H1 (cell line): ENCODE measurements around the gene GDPD1. TPM values are rescaled to one million over a fixed set of nuclear protein-coding genes. Genes with fewer than 3 reads are reported as not detected.

Experiments used
- CTCF ChIA-PET: fragments of 300-600 bp; sonication (Branson Sonifier 250); formaldehyde crosslinking; loops from one replicate; lab custom pipeline; 2021; ENCODE audit not compliant: partially characterized antibody; lab: Charles Lee
- POLR2A ChIA-PET: fragments of 300-600 bp; sonication (Branson Sonifier 250); formaldehyde crosslinking; loops from one replicate; lab custom pipeline; 2021; ENCODE audit warnings: inconsistent platforms; ENCODE audit not compliant: partially characterized antibody; lab: Charles Lee
- DNase-seq, 2 experiments: peaks; one replicate each; pipeline versions ENCODE4 v3.0.0 to v3.0.0-alpha.2; 2010 to 2022; ENCODE audit warnings: low spot score in 2 of 2, low read depth in 1 of 2, mixed read lengths in 1 of 2
- FAIRE-seq: peaks from 2 replicates; lab custom pipeline; 2011; peaks lifted over from hg19 to GRCh38; lab: Jason Lieb, UNC
- H2AFZ ChIP-seq: 2 replicates; pipeline ENCODE4 v1.8.1; 2012; ENCODE audit warnings: low read length, inconsistent platforms
- H2AK5ac ChIP-seq: 2 replicates; pipeline ENCODE4 v1.6.1; 2013; ENCODE audit warnings: low read depth, low read length
- H2BK120ac ChIP-seq: replicated peaks from 2 replicates; pipeline ENCODE3; 2013; ENCODE audit warnings: low read depth, low read length, inconsistent platforms
- H2BK12ac ChIP-seq: 2 replicates; pipeline ENCODE4 v1.6.1; 2013; ENCODE audit warnings: low read depth, low read length
- H2BK15ac ChIP-seq: 2 replicates; pipeline ENCODE4 v1.6.1; 2013; ENCODE audit warnings: low read length
- H2BK20ac ChIP-seq: 2 replicates; pipeline ENCODE4 v1.6.1; 2013; ENCODE audit warnings: low read length
- H2BK5ac ChIP-seq: 2 replicates; pipeline ENCODE4 v1.6.1; 2013; ENCODE audit warnings: low read depth, low read length
- H3K14ac ChIP-seq: 2 replicates; pipeline ENCODE4 v1.6.1; 2013; ENCODE audit warnings: inconsistent platforms; ENCODE audit not compliant: insufficient read length
- H3K18ac ChIP-seq: 2 replicates; pipeline ENCODE4 v1.6.1; 2013; ENCODE audit warnings: low read length; ENCODE audit errors: extremely low read depth
- H3K23ac ChIP-seq: 2 replicates; pipeline ENCODE4 v1.6.1; 2013; ENCODE audit warnings: inconsistent platforms; ENCODE audit not compliant: insufficient read length
- H3K23me2 ChIP-seq: 2 replicates; pipeline ENCODE4 v1.6.1; 2013; ENCODE audit warnings: low read depth, low read length
- H3K27ac ChIP-seq: 2 replicates; pipeline ENCODE4 v1.6.1; 2011; ENCODE audit warnings: low read depth, low read length, inconsistent platforms
- H3K27me3 ChIP-seq, 4 experiments: replicated peaks in 1 of 4; 1 replicate in 1 of 4; 2 replicates in 3 of 4; pipeline versions ENCODE4 v1.6.1 to v1.8.1; 2011 to 2013; ENCODE audit warnings: low read length in 3 of 4, mild to moderate bottlenecking in 3 of 4, inconsistent platforms in 2 of 4, mixed read lengths in 2 of 4, moderate library complexity in 1 of 4; ENCODE audit not compliant: control insufficient read depth in 3 of 4, insufficient read depth in 3 of 4; ENCODE audit errors: extremely low read depth in 1 of 4
- H3K36me3 ChIP-seq, 4 experiments: 2 replicates each; pipeline versions ENCODE4 v1.6.1 to v1.8.1; 2011 to 2013; ENCODE audit warnings: mild to moderate bottlenecking in 4 of 4, low read length in 3 of 4, moderate library complexity in 2 of 4, control low read depth in 1 of 4, inconsistent platforms in 1 of 4; ENCODE audit not compliant: insufficient read depth in 4 of 4, control insufficient read depth in 2 of 4
- H3K4ac ChIP-seq: replicated peaks from 2 replicates; pipeline ENCODE3; 2013; ENCODE audit warnings: low read length, low read depth, mixed read lengths, inconsistent platforms; ENCODE audit not compliant: insufficient read length
- H3K4me1 ChIP-seq, 4 experiments: replicated peaks in 1 of 4; 1 replicate in 1 of 4; 2 replicates in 3 of 4; pipeline versions ENCODE4 v1.6.1 to v1.8.1; 2011 to 2013; ENCODE audit warnings: low read length in 3 of 4, inconsistent platforms in 2 of 4, mixed read lengths in 1 of 4; ENCODE audit not compliant: insufficient read depth in 4 of 4, control insufficient read depth in 3 of 4
- H3K4me2 ChIP-seq, 2 experiments: 2 replicates each; pipeline versions ENCODE4 v1.6.1 to v1.8.1; 2011 to 2013; ENCODE audit warnings: low read depth in 2 of 2, low read length in 2 of 2, control low read depth in 1 of 2, inconsistent platforms in 1 of 2, mild to moderate bottlenecking in 1 of 2; ENCODE audit not compliant: insufficient read depth in 1 of 2
- H3K4me3 ChIP-seq, 4 experiments: fragments of 200-600, 300-600 bp in 1 of 4; sonication (generic), shearing (Covaris generic), sonication (Bioruptor Twin) in 1 of 4; 2 replicates each; pipeline versions ENCODE4 v1.5.1 to v1.8.1; 2011 to 2016; ENCODE audit warnings: low read length in 4 of 4, low read depth in 3 of 4, control low read depth in 2 of 4, inconsistent platforms in 2 of 4, mild to moderate bottlenecking in 2 of 4, mixed read lengths in 1 of 4, moderate library complexity in 1 of 4; ENCODE audit not compliant: insufficient read depth in 2 of 4; ENCODE audit errors: extremely low read depth in 1 of 4
- H3K56ac ChIP-seq: replicated peaks from 2 replicates; pipeline ENCODE3; 2013; ENCODE audit warnings: low read depth, mild to moderate bottlenecking, mixed read lengths, low read length, inconsistent platforms; ENCODE audit not compliant: insufficient read length
- H3K79me1 ChIP-seq: 2 replicates; pipeline ENCODE4 v1.6.1; 2013; ENCODE audit warnings: low read depth, low read length, control low read depth
- H3K79me2 ChIP-seq, 2 experiments: 2 replicates each; pipeline versions ENCODE4 v1.6.1 to v1.8.1; 2012 to 2013; ENCODE audit warnings: low read length in 2 of 2, mild to moderate bottlenecking in 2 of 2, inconsistent platforms in 1 of 2; ENCODE audit not compliant: insufficient read depth in 2 of 2, control insufficient read depth in 1 of 2
- H3K9ac ChIP-seq, 4 experiments: replicated peaks in 1 of 4; 1 replicate in 1 of 4; 2 replicates in 3 of 4; pipeline versions ENCODE4 v1.6.1 to v1.8.1; 2011 to 2013; ENCODE audit warnings: low read depth in 3 of 4, low read length in 3 of 4, control low read depth in 2 of 4, mild to moderate bottlenecking in 2 of 4, moderate library complexity in 2 of 4, inconsistent platforms in 1 of 4; ENCODE audit errors: extremely low read depth in 1 of 4
- H3K9me3 ChIP-seq, 2 experiments: 2 replicates each; pipeline versions ENCODE4 v1.6.1 to v1.8.1; 2012 to 2013; ENCODE audit warnings: mild to moderate bottlenecking in 2 of 2, moderate library complexity in 2 of 2, control low read depth in 1 of 2, inconsistent platforms in 1 of 2, low read depth in 1 of 2, low read length in 1 of 2, mixed read lengths in 1 of 2; ENCODE audit not compliant: insufficient read depth in 2 of 2
- H4K20me1 ChIP-seq, 2 experiments: replicated peaks in 1 of 2; 2 replicates each; pipeline versions ENCODE3 to v1.8.1; 2011 to 2013; ENCODE audit warnings: inconsistent platforms in 2 of 2, low read length in 2 of 2, mild to moderate bottlenecking in 1 of 2; ENCODE audit not compliant: insufficient read depth in 2 of 2, control insufficient read depth in 1 of 2
- H4K5ac ChIP-seq: 2 replicates; pipeline ENCODE4 v1.6.1; 2013; ENCODE audit warnings: low read length, low read depth, mixed read lengths, inconsistent platforms; ENCODE audit not compliant: insufficient read length
- H4K8ac ChIP-seq: 2 replicates; pipeline ENCODE4 v1.8.0; 2013; ENCODE audit warnings: mild to moderate bottlenecking, moderate library complexity, low read length, inconsistent platforms; ENCODE audit not compliant: insufficient read depth; ENCODE audit errors: extremely low read depth
- H4K91ac ChIP-seq: replicated peaks from 2 replicates; pipeline ENCODE3; 2013; ENCODE audit warnings: low read length, mixed read lengths, inconsistent platforms; ENCODE audit not compliant: insufficient read length
- JUN ChIP-seq: IDR thresholded peaks from 2 replicates; pipeline ENCODE4 v1.6.1; 2011; ENCODE audit warnings: low read depth, mild to moderate bottlenecking, improper control_type of control experiment, low read length
- PHF8 ChIP-seq: fragments of 200-600 bp; sonication (generic); conservative IDR thresholded peaks from 2 replicates; pipeline ENCODE4 v1.7.1; 2012; ENCODE audit warnings: low read depth, mild to moderate bottlenecking, inconsistent platforms, low read length, moderate library complexity
- RBBP5 ChIP-seq: IDR thresholded peaks from 2 replicates; pipeline ENCODE4 v1.7.1; 2012; ENCODE audit warnings: low read depth, mild to moderate bottlenecking, inconsistent platforms, low read length, moderate library complexity, borderline replicate concordance
- TAF7 ChIP-seq: optimal IDR thresholded peaks from 2 replicates; pipeline ENCODE3; 2011; ENCODE audit warnings: low read depth, mild to moderate bottlenecking, inconsistent platforms, low read length, moderate library complexity, borderline replicate concordance
- WGBS, 2 experiments: shearing (Covaris generic) in 1 of 2; methylation state at CpG; one replicate each; pipeline versions ENCODE4 v1.1.6 to v1.1.7; 2013 to 2015; ENCODE audit warnings: low lambda C conversion rate in 2 of 2, mixed read lengths in 2 of 2, inconsistent platforms in 1 of 2, low coverage in 1 of 2, missing lambda C conversion rate in 1 of 2; ENCODE audit not compliant: insufficient replicate concordance in 2 of 2, insufficient coverage in 1 of 2, insufficient read length in 1 of 2; ENCODE audit errors: extremely low coverage in 1 of 2, missing lambda C conversion rate in 1 of 2; 5-methylcytosine and 5-hydroxymethylcytosine counted together
- polyA plus RNA-seq, 7 experiments: library from polyadenylated mRNA; depleted of rRNA in 3 of 7; stranded (reverse) in 5 of 7; unstranded in 2 of 7; fragments of >200 nt in 5 of 7; fragments of 200-250 nt in 2 of 7; gene quantifications; 1 replicate in 5 of 7; 2 replicates in 1 of 7; 4 replicates in 1 of 7; pipeline versions ENCODE4 v1.2.1 to v1.2.3, GENCODE V29; 2011 to 2013; ENCODE audit warnings: missing spikeins in 2 of 7, mixed read lengths in 2 of 7
- total RNA-seq: library from RNA; stranded (reverse); fragmentation: NEBNext Ultra II Directional; extraction: Animal tissue kit (Norgen Biotek cat#: 25700); gene quantifications from 2 replicates; pipeline ENCODE4 v1.2.1, GENCODE V29; 2021

The GDPD1 gene
- total and polyA plus RNA-seq, 2 of the 8 experiments (the other 6 are each of a cell fraction or from before 2014, with no cell fraction given): 3.2 to 7.7 TPM

DNA sequence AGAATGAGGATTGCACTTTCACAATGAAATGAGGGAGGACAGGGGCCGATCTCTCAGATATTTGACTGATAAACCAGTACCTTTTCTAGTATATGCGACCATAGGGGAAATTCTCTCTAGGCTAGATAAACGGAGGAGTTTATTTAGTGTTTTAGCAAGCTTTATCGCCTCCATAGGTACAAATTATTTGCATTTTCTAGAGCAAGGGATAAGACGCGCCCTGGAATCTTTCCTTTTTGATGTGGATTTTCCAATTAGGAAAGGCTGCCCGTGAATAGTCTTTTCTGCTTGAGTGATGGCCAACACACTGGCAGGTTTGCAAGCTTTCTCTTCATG, 351 bp upstream of the GDPD1 start:
- peak overlapping the region; percentile 96 for H2AFZ ChIP-seq
- FAIRE-seq (no peak), DNase-seq (no peak)
- H3K4me1 ChIP-seq: no peaks in the 10 kb centered on the region; a peak in 2 of 7 replicates
- H3K79me2 ChIP-seq: no peaks in the 10 kb centered on the region
- H2BK5ac ChIP-seq: no peak overlapping the region
- no peak overlapping the region; the same call in 1 of the 2 replicates for H4K8ac ChIP-seq
- H2BK20ac ChIP-seq: no peak overlapping the region
- peak overlapping the region; percentile 68; the same call in 1 of the 2 replicates for H3K18ac ChIP-seq
- H4K91ac ChIP-seq: no peak overlapping the region
- POLR2A ChIA-PET: interaction anchor here (1.3 to 2.0 kb wide), 2 partner anchors 9 to 154 kb away, joined by 3 to 16 read pairs; partner anchors contain the start of gene SMG8
- no peaks in the 10 kb centered on the region for H4K20me1 ChIP-seq
- H3K23me2 ChIP-seq: peaks cover 7% of the 10 kb centered on the region; the same call in 1 of the 2 replicates
- H3K79me1 ChIP-seq: no peaks in the 10 kb centered on the region
- WGBS, 2 experiments: 38% methylated on average over 7 of the region's 7 CpGs; no CpG with 5 or more reads in 1 of the 2 experiments
- H2BK12ac ChIP-seq: no peak overlapping the region
- H2BK120ac ChIP-seq: no peak overlapping the region
- H3K4me3 ChIP-seq: peak overlapping the region; percentile 27 to 94 (median 36); a peak in 7 of 8 replicates
- peak overlapping the region; percentile 14 for H3K4ac ChIP-seq
- H3K27ac ChIP-seq: no peak overlapping the region
- H3K23ac ChIP-seq: no peak overlapping the region
- H3K4me2 ChIP-seq: peak overlapping the region; percentile 64 to 95
- H2AK5ac ChIP-seq: no peak overlapping the region
- no peak overlapping the region for H3K56ac ChIP-seq
- H3K36me3 ChIP-seq: no peaks in the 10 kb centered on the region
- CTCF ChIA-PET: interaction anchor here (0.5 to 1.2 kb wide), 7 partner anchors 8 to 343 kb away, joined by 3 to 4 read pairs (median 3); no protein-coding TSS in a partner anchor
- H2BK15ac ChIP-seq: no peak overlapping the region
- no peak for TF ChIP-seq TAF7
- TF ChIP-seq JUN: no peak
- TF ChIP-seq RBBP5: no peak
- TF ChIP-seq PHF8: 0 out of 2 replicates have a peak, but pooled peaks have one; percentile 1
- H3K9ac ChIP-seq: peak overlapping the region in 2 of 4 experiments; percentile 13; a peak in 2 of 7 replicates
- H3K14ac ChIP-seq: no peak overlapping the region
- H4K5ac ChIP-seq: peak overlapping the region; percentile 87
- H3K27me3 ChIP-seq: no peaks in the 10 kb centered on the region
- H3K9me3 ChIP-seq: no peaks in the 10 kb centered on the region
